HG03432 (cell line): ENCODE data around the gene ZCCHC9.

Source experiments
- ATAC-seq: cut with Tn5 transposase; IDR thresholded peaks from one replicate; pipeline ENCODE4 v1.9.1; 2021; ENCODE audit warnings: mild to moderate bottlenecking, moderate library complexity; ENCODE audit not compliant: unreplicated experiment

ZCCHC9 gene

GRCh38 chr5:81355291-81356251, 54.2 kb downstream of the ZCCHC9 start:
- no peak for ATAC-seq

- no peak for ATAC-seq
Observed at GRCh38 chr5:81359108-81359507, 57.7 kb downstream of the ZCCHC9 start.

- no peak for ATAC-seq
Observed at GRCh38 chr5:81359881-81360280, 58.5 kb downstream of the ZCCHC9 start.

GRCh38 chr5:81360640-81361039, 59.3 kb downstream of the ZCCHC9 start:
- no peak for ATAC-seq

GRCh38 chr5:81361600-81361999, 60.2 kb downstream of the ZCCHC9 start:
- no peak for ATAC-seq
